LNCaP clone FGC (cell line): Measurements from ENCODE around the gene RAD23A.
A peak's percentile ranks its signal among the peaks of the same experiment; 100 is the strongest.

Source experiments
- DNase-seq: peaks from one replicate; pipeline ENCODE4 v3.0.0-alpha.2; 2011; ENCODE audit warnings: low read depth
- H3K4me3 ChIP-seq: 2 replicates; pipeline ENCODE4 v1.5.1; 2011; ENCODE audit warnings: mild to moderate bottlenecking, low read depth, low read length, control low read depth
- CTCF ChIP-seq: IDR thresholded peaks from 2 replicates; pipeline ENCODE4 v1.5.1; 2012; ENCODE audit warnings: mild to moderate bottlenecking; ENCODE audit not compliant: control insufficient read depth, insufficient read depth; ENCODE audit errors: extremely low read depth

Gene RAD23A

GRCh38 chr19:12945479-12946091, at the start of gene RAD23A:
RAD23A (plus strand) TSS chr19:12945862; CDS start chr19:12945949, 87 bp downstream.
- peak within 1 kb of the TSS; percentile 66 for H3K4me3 ChIP-seq
- TF ChIP-seq CTCF, result no peak
- peak; percentile 94 for DNase-seq

- DNase-seq, result no peak
- TF ChIP-seq CTCF, result no peak
- no peak overlapping the region for H3K4me3 ChIP-seq
Observed at GRCh38 chr19:12896460-12896859, 49.2 kb upstream of the RAD23A start.

GRCh38 chr19:12899891-12900518, 45.7 kb upstream of the RAD23A start:
- no peak for TF ChIP-seq CTCF
- H3K4me3 ChIP-seq, result no peak overlapping the region
- DNase-seq, result no peak

- TF ChIP-seq CTCF, result no peak
- DNase-seq, result no peak
- H3K4me3 ChIP-seq, result no peak overlapping the region
Observed at GRCh38 chr19:12907166-12907565, 38.5 kb upstream of the RAD23A start.

GRCh38 chr19:12912571-12912970, 33.1 kb upstream of the RAD23A start:
- no peak overlapping the region for H3K4me3 ChIP-seq
- peak; percentile 46 for DNase-seq
- TF ChIP-seq CTCF, result no peak

GRCh38 chr19:12913011-12913561, 32.6 kb upstream of the RAD23A start:
- H3K4me3 ChIP-seq, result no peak overlapping the region
- no peak for TF ChIP-seq CTCF
- peak; percentile 81 for DNase-seq
